GM20431 (cell line): ENCODE results near the gene ZFAND2A.
"Not testable (repeated sequence)": the region's sequence is repeated elsewhere in the genome, so short reads cannot be mapped to it uniquely, and the experiment has no call there.

Source experiments
- in situ Hi-C: fragments of 300-500 bp; cut with MseI, MboI; formaldehyde crosslinking; loops from one replicate; pipeline ENCODE4 v1.15.0; 2020; ENCODE audit warnings: low sequenced_read_pairs; ENCODE audit not compliant: unreplicated experiment

The ZFAND2A gene, protein sequence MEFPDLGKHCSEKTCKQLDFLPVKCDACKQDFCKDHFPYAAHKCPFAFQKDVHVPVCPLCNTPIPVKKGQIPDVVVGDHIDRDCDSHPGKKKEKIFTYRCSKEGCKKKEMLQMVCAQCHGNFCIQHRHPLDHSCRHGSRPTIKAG

GRCh38 chr7:1159891-1160669 lies at the start of gene ZFAND2A:
TSS of gene ZFAND2A (minus strand) at chr7:1160196. CDS start at chr7:1158212, 1,984 bp downstream.
- in situ Hi-C loops: loop anchor here (25.0 kb wide), 1 partner anchor 173 kb away; the partner anchor contains the start of genes COX19 and CYP2W1

DNA sequence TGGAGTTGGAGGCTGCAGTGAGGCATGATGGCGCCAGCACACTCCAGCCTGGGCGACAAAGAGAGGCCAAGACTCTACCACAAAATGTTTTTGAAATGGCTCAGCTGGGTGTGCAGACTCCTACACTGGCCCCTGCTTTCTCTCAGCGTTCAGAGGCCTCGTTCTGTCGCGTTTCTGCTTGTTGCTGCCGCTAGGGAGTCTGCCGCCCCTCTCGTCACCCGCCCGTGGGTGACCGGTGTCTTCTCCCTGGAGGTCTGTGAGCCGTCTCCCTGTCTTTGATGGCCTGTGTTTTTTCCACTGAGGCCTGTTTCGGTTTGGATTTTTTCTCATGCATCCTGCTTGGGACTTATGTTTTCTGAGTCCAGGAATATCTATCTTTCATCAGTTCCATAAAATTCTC lies 49.1 kb upstream of the ZFAND2A start:
- in situ Hi-C loops: no loop called here

DNA sequence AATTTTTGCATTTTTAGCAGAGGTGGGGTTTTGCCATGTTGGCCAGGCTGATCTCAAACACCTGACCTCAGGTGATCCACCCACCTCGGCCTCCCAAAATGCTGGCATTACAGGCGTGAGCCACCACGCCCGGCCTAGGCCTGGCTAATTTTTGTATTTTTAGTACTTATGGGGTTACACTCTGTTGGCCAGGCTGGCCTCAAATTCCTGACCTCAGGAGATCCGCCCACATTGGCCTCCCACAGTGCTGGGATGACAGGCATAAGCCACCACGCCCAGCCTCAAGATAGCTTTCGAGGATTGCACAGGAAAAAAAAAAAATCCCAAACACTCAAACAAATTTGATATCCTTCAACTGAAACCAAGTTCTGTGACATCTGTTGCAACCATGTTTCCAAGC lies 45.7 kb upstream of the ZFAND2A start:
- in situ Hi-C loops: not testable (repeated sequence)

GRCh38 chr7:1204460-1205140 lies 44.6 kb upstream of the ZFAND2A start:
- in situ Hi-C loops: no loop called here

DNA sequence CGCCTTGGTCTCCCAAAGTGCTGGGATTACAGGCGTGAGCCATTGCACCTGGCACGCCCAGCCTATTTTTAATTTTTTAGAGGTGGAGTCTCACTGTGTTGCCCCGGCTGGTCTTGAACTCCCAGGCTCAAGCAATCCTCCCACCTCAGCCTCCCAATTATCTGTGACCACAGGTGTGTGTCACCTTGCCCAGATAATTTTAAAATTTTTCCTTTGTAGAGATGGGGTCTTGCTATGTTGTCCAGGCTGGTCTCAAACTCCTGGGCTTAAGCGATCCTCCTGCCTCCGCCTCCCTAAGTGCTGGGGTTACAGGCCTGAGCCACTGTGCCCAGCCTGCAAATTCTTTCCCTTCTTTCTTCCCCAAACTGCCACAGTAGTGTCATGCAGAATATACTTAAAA lies 42.9 kb upstream of the ZFAND2A start:
- in situ Hi-C loops: not testable (repeated sequence)

GRCh38 chr7:1201916-1202315 lies 41.9 kb upstream of the ZFAND2A start:
- in situ Hi-C loops: no loop called here

DNA sequence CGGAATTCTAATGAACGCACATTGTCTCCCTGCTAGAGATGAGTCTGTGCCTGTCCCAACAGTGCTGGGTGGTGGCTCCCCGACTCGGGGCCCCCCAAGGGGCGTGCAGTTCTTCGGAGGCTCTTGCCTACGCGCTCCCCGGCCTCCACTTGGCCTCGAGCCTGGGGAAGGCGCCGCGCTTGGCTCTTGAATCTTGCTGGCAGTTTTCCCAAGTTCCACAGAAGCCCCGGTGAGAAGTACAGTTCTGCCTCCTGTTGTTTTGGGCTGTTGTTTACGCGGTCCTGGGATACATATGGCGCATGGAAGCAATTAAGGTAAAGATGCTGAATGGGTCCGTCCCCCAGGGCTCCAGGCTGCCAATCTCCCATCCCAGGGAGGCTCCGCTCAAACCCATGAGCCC lies 40.0 kb upstream of the ZFAND2A start:
- in situ Hi-C loops: no loop called here

GRCh38 chr7:1197997-1198625 lies 38.1 kb upstream of the ZFAND2A start:
- in situ Hi-C loops: no loop called here

- in situ Hi-C loops: no loop called here
Measured at GRCh38 chr7:1196950-1197349, 37.0 kb upstream of the ZFAND2A start.

GRCh38 chr7:1196441-1196840 lies 36.4 kb upstream of the ZFAND2A start:
- in situ Hi-C loops: not testable (repeated sequence)

- in situ Hi-C loops: no loop called here
Measured at GRCh38 chr7:1193593-1194424, 33.8 kb upstream of the ZFAND2A start.

DNA sequence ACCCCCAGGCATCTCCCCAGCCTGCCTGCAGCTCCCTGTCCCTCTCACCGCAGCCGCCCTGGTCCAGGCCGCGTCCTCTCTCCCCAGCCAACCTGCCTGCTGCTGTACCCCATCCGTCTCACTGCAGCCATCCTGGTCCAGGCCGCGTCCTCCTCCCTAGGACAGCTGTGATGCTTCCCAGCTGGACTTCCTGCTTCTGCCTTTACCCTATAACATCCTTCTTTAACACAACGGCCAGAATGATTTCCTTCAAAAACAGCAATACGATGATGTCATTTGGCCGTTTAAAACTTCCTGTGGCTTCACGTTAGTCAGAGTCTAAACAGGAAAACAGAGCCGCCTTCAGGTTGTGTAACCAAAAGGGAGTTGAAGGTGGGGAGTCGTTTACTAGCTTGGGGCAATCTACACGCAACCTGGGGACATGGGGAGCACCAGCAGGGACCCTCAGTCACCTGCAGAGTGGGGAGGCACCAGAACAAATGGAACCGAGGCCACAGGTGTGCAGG lies 32.2 kb upstream of the ZFAND2A start:
- in situ Hi-C loops: no loop called here

DNA sequence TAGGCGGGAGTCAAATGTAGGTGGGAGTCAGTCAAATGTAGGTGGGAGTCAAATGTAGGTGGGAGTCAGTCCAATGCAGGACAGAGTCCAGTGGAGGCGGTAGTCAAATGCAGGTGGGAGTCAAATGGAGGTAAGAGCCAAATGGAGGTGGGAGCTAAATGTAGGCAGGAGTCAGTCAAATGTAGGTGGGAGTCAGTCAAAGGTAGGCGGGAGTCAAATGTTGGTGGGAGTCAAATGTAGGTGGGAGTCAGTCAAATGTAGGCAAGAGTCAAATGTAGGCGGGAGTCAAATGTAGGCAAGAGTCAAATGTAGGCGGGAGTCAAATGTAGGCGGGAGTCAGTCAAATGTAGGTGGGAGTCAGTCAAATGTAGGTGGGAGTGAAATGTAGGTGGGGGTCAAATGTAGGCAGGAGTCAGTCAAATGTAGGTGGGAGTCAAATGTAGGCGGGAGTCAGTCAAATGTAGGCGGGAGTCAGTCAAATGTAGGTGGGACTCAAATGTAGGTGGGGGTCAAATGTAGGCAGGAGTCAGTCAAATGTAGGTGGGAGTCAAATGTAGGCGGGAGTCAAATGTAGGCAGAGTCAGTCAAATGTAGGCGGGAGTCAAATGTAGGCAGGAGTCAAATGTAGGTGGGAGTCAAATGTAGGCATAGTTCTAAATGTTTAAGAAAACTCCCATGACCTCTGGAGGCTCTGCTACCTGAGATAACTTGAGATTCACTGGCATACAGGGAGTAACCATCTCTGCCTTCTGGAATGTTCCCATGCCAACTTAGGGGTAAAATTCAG lies 30.2 kb upstream of the ZFAND2A start:
- in situ Hi-C loops: no loop called here

DNA sequence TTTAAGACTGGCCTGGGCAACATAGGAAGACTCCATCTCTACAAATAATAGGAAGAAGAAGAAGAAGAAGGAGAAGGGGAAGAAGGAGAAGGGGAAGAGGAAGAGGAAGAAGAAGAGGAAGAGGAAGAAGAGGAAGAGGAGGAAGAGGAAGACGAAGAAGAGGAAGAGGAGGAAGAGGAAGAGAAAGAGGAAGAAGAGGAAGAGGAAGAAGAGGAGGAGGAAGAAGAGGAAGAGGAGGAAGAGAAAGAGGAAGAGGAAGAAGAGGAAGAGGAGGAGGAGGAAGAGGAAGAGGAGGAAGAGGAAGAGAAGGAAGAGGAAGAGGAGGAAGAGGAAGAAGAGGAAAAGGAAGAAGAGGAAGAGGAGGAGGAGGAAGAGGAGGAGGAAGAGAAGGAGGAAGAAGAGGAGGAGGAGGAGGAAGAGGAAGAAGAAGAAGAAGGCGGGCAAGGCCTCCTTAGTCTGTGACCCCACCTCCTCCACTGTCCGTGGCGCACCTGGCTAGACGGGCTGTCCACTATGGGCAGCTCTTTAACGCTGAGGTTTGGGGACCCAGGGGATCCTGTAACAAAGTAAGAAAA lies 28.8 kb upstream of the ZFAND2A start:
- in situ Hi-C loops: no loop called here

GRCh38 chr7:1187127-1187526 lies 27.1 kb upstream of the ZFAND2A start:
- in situ Hi-C loops: no loop called here

GRCh38 chr7:1181640-1182039 lies 21.6 kb upstream of the ZFAND2A start:
- in situ Hi-C loops: no loop called here

DNA sequence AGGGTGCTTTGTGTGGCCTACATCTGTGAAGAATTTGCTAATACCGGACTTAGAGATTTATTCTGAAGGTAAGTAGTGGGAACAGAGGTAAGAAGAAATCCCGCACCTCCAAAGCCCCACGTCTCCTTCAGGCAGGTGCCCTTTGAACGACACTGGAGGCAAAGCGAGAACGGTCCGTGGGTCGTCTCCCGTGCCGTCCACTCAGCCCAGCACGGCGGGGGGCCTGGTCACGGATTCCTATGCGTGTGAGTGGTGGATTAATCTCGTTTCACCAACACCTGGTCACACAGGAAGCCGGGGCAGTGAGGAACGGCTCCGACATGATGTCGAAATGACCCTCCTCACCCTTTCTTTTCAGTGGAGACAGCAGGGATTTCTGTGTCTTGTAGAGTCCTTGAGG lies 21.0 kb upstream of the ZFAND2A start:
- in situ Hi-C loops: no loop called here

DNA sequence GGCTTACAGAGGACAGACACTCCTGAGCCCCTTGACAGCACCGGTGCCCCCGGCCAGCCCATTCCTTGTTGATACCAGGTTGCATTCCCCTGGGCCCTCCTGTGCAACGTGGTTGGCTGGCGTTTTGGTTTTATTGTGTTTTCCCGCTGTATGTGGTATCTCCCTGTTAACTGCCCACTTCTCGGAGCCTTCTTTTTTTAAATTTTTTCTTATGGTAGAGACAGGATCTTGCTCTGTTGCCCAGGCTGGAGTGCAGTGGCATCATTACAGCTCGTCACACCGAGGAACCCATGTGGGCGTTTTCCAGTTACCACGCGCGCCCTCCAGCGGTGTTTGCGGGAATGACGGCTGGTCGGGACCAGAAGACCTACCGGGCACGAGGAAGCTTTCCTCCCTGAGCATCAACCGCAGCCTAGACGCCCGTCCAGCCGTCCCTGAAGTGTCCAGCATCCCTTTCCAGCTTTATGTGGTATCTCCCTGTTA lies 16.9 kb upstream of the ZFAND2A start:
- in situ Hi-C loops: no loop called here
